ENCODE results near the gene RACK1. TPM values are rescaled to one million over a fixed set of nuclear protein-coding genes. Genes with fewer than 3 reads are reported as not detected.

RACK1 gene
- total and polyA plus RNA-seq, 2 of the 13 experiments (the other 11 are each of a cell fraction or from before 2014, with no cell fraction given) = 2,514 to 6,141 TPM

DNA sequence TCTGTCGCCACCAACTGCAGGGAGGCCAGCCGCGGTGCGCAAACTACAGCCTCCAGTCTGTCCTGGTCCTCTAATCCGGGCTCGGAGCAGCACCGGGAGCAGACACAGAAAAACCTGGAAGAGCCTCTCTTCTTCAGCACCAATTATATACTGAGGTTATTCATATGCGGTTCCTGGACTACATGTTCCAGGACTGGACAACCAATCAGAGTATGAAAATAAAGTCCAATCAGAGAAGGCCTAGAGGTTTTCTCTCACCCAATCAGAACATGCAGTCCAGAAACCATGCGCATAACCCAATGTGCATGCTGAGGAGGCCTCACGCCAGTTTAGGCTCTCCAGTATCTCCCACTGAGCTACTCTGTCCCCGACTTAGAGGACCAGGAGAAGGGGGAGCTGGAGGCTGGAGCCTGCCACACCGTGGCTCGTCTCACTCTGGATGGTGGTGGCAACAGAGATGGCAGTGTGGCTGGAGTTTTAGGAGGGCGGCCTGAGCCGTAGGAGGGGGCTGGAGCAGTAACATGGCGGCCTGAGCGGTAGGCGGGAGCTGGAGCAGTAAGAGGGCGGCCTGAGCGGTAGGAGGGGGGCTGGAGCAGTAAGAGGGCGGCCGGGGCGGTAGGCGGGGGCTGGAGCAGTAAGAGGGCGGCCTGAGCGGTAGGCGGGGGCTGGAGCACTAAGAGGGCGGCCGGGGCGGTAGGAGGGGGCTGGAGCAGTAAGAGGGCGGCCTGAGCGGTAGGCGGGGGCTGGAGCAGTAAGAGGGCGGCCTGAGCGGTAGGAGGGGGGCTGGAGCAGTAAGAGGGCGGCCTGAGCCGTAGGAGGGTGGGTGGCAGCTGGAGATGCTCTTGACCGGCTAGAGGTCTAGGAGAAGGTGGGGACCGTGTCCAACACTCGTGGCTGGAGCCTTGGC is 37.6 kb upstream of the RACK1 start:
- intact Hi-C loops (cut with micrococcal nuclease; ENCODE audit: unreplicated experiment) = no loop called here
- peak; percentile 76 for ATAC-seq
- Histone ChIP-seq H3K36me3 (replicated peaks in 1 of 2; ENCODE audit: control insufficient read depth in 1 of 2, insufficient read depth in 2 of 2, low read length in 2 of 2) (no peaks in the 10 kb centered on the region), H4K20me1 (ENCODE audit: insufficient read depth, low read length) (no peaks in the 10 kb centered on the region), H3K79me2 (ENCODE audit: insufficient read depth, low read length) (no peaks in the 10 kb centered on the region), H3K4me1 (ENCODE audit: insufficient read depth, low read length) (peaks cover 5% of the 10 kb centered on the region; the same call in 1 of the 2 replicates), H3K4me2 (ENCODE audit: low read depth, low read length) (peak overlapping the region; percentile 36; the same call in 1 of the 2 replicates), H3K4me3 (replicated peaks in 1 of 3; ENCODE audit: insufficient read depth in 1 of 3, low read depth in 2 of 3, low read length in 3 of 3) (peak overlapping the region in 2 of 3 experiments; percentile 28 to 41; a peak in 3 of 6 replicates), H2AFZ (ENCODE audit: low read length) (no peak overlapping the region), H3K9ac (ENCODE audit: insufficient read depth, low read depth, low read length) (no peak overlapping the region), H3K9me3 (ENCODE audit: low read length) (no peaks in the 10 kb centered on the region), H3K27ac (ENCODE audit: extremely low read length, insufficient read depth, low read length) (peak overlapping the region; percentile 67), H3K27me3 (ENCODE audit: control insufficient read depth in 1 of 2, insufficient read depth in 2 of 2, low read length in 2 of 2) (no peaks in the 10 kb centered on the region)
- ChIA-PET CTCF (ENCODE audit: low intra/inter-chr PET ratio, low total read pairs) (no interaction called here), POLR2A (interaction anchor here (0.8 kb wide), 1 partner anchor 38 kb away, joined by 4 read pairs; the partner anchor contains the start of gene RACK1)
- no peak for FAIRE-seq
- peak; percentile 46 for DNase-seq (ENCODE audit: low spot score)
- in situ Hi-C loops (cut with HindIII; ENCODE audit: extremely low pct_ligation_motif_present, low pct_unique_long_range_greater_than_20kb) = no loop called here
- 65% methylated on average over 39 of the region's 40 CpGs for WGBS (ENCODE audit: low lambda C conversion rate)
- BruUV-seq (replicated peaks) = no TSS peak
- TF ChIP-seq YEATS2 (CRISPR knock-in tag; IDR thresholded peaks at IDR 0.05; ENCODE audit: borderline replicate concordance) (peak; percentile 66), ZNF549 (CRISPR knock-in tag; IDR thresholded peaks at IDR 0.05) (no peak), ZFX (CRISPR knock-in tag; IDR thresholded peaks at IDR 0.05; ENCODE audit: low read depth) (peak; percentile 77), ZNF335 (CRISPR knock-in tag; IDR thresholded peaks at IDR 0.05) (peak; percentile 65; the same call in 1 of the 2 replicates), ZNF496 (CRISPR knock-in tag; IDR thresholded peaks at IDR 0.05; ENCODE audit: insufficient replicate concordance) (no peak), ZNF687 (CRISPR knock-in tag; IDR thresholded peaks at IDR 0.05) (peak; percentile 64), DNMT3B (CRISPR knock-in tag; conservative IDR thresholded peaks at IDR 0.05) (no peak), POLR2AphosphoS2 (IDR thresholded peaks at IDR 0.05; ENCODE audit: low read depth, low read length) (no peak), JUNB (CRISPR knock-in tag; IDR thresholded peaks at IDR 0.05; ENCODE audit: borderline replicate concordance) (0 out of 2 replicates have a peak, but pooled peaks have one; percentile 38), POLR2A (IDR thresholded peaks at IDR 0.05; ENCODE audit: insufficient read depth in 1 of 2, low read depth in 2 of 2, low read length in 2 of 2) (peak; percentile 40 to 69; a peak in 3 of 4 replicates), ZNF33B (CRISPR knock-in tag; IDR thresholded peaks at IDR 0.05) (no peak), MEIS2 (CRISPR knock-in tag; IDR thresholded peaks at IDR 0.05) (no peak), KLF15 (CRISPR knock-in tag; IDR thresholded peaks at IDR 0.05; ENCODE audit: borderline replicate concordance) (no peak)
- TF ChIP-seq, protein P1, sequence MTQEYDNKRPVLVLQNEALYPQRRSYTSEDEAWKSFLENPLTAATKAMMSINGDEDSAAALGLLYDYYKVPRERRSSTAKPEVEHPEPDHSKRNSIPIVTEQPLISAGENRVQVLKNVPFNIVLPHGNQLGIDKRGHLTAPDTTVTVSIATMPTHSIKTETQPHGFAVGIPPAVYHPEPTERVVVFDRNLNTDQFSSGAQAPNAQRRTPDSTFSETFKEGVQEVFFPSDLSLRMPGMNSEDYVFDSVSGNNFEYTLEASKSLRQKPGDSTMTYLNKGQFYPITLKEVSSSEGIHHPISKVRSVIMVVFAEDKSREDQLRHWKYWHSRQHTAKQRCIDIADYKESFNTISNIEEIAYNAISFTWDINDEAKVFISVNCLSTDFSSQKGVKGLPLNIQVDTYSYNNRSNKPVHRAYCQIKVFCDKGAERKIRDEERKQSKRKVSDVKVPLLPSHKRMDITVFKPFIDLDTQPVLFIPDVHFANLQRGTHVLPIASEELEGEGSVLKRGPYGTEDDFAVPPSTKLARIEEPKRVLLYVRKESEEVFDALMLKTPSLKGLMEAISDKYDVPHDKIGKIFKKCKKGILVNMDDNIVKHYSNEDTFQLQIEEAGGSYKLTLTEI (CRISPR knock-in tag; conservative IDR thresholded peaks at IDR 0.05) = no peak
- TF ChIP-seq, protein P2, sequence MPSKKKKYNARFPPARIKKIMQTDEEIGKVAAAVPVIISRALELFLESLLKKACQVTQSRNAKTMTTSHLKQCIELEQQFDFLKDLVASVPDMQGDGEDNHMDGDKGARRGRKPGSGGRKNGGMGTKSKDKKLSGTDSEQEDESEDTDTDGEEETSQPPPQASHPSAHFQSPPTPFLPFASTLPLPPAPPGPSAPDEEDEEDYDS (CRISPR knock-in tag; IDR thresholded peaks at IDR 0.05) = peak; percentile 73
- TF ChIP-seq, protein P3, sequence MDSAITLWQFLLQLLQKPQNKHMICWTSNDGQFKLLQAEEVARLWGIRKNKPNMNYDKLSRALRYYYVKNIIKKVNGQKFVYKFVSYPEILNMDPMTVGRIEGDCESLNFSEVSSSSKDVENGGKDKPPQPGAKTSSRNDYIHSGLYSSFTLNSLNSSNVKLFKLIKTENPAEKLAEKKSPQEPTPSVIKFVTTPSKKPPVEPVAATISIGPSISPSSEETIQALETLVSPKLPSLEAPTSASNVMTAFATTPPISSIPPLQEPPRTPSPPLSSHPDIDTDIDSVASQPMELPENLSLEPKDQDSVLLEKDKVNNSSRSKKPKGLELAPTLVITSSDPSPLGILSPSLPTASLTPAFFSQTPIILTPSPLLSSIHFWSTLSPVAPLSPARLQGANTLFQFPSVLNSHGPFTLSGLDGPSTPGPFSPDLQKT (CRISPR knock-in tag; IDR thresholded peaks at IDR 0.05; ENCODE audit: borderline replicate concordance) = no peak

Measured in HepG2 (cell line).